PC-9 (cell line): Measurements from ENCODE around the gene HIBCH.

Source experiments
- EZH2 ChIP-seq: fragments of 200-600 bp; sonication (generic); IDR thresholded peaks from 2 replicates; pipeline ENCODE4 v1.8.0; 2017; ENCODE audit warnings: antibody characterized with exemption, low read depth
- TF ChIP-seq, protein P1 (sequence below): fragments of 200-600 bp; sonication (generic); conservative IDR thresholded peaks from 2 replicates; pipeline ENCODE4 v1.6.1; 2017; ENCODE audit warnings: mixed run types, antibody characterized with exemption, mild to moderate bottlenecking, moderate library complexity

DNA sequence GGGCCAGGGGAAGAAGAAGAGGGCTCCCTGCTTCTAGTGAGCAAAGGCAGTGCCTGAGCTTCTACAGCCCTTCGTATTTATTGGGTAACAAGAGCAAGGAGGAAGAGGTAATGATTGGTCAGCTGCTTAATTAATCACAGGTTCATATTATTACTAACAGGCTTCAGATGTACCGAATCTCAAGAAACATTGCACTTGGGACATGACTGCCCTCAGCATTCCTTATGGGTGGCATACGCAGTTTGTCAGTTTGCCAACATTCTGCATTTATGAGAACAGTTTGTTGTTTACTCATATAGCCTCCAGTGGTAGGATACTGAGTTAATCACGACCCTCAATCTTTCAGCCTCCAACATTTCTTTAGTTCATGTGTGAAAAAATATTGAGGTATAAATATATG lies 84.5 kb downstream of the HIBCH start:
- TF ChIP-seq, protein P1, sequence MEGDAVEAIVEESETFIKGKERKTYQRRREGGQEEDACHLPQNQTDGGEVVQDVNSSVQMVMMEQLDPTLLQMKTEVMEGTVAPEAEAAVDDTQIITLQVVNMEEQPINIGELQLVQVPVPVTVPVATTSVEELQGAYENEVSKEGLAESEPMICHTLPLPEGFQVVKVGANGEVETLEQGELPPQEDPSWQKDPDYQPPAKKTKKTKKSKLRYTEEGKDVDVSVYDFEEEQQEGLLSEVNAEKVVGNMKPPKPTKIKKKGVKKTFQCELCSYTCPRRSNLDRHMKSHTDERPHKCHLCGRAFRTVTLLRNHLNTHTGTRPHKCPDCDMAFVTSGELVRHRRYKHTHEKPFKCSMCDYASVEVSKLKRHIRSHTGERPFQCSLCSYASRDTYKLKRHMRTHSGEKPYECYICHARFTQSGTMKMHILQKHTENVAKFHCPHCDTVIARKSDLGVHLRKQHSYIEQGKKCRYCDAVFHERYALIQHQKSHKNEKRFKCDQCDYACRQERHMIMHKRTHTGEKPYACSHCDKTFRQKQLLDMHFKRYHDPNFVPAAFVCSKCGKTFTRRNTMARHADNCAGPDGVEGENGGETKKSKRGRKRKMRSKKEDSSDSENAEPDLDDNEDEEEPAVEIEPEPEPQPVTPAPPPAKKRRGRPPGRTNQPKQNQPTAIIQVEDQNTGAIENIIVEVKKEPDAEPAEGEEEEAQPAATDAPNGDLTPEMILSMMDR: no peak
- TF ChIP-seq EZH2: no peak
